ENCODE measurements around the gene PTPN1. TPM values are rescaled to one million over a fixed set of nuclear protein-coding genes. Genes with fewer than 3 reads are reported as not detected.

The PTPN1 gene
- total RNA-seq, 3 donors from 2014 or later (not counting 1 experiment from before 2014, with no cell fraction given), result 52.9 to 64.5 (median 58.3) TPM

DNA sequence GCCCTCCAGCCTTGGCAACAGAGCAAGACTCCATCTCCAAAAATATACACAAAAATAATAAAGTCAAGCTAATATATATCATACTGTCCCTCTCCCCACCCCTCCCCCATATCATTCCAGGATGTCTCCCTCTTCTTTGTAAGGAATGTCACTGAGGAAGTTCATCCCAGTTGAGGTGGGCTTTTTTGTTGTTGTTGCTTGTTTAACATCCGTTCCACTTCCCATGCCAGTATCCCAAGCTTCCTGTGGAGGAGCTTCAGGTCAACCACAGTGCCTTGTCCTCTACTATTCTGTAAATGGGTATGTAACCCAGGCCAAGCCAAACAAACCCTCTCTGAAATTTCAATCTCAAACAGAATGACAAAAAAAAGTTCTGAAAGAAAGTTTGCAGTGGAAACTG, 19.0 kb upstream of the PTPN1 start:
- ATAC-seq (no peak), DNase-seq (no peak)
- TF ChIP-seq, protein P1, sequence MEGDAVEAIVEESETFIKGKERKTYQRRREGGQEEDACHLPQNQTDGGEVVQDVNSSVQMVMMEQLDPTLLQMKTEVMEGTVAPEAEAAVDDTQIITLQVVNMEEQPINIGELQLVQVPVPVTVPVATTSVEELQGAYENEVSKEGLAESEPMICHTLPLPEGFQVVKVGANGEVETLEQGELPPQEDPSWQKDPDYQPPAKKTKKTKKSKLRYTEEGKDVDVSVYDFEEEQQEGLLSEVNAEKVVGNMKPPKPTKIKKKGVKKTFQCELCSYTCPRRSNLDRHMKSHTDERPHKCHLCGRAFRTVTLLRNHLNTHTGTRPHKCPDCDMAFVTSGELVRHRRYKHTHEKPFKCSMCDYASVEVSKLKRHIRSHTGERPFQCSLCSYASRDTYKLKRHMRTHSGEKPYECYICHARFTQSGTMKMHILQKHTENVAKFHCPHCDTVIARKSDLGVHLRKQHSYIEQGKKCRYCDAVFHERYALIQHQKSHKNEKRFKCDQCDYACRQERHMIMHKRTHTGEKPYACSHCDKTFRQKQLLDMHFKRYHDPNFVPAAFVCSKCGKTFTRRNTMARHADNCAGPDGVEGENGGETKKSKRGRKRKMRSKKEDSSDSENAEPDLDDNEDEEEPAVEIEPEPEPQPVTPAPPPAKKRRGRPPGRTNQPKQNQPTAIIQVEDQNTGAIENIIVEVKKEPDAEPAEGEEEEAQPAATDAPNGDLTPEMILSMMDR (IDR thresholded peaks at IDR 0.05), result no peak
- no peaks in the 10 kb centered on the region for H3K4me1 Mint-ChIP-seq
- no peaks in the 10 kb centered on the region for H3K9me3 Mint-ChIP-seq
- WGBS (ENCODE audit: insufficient coverage), result no CpG with 5 or more reads among the region's 1 CpG
- H3K9me3 ChIP-seq (ENCODE audit: control insufficient read depth, insufficient read depth, low read length), result no peaks in the 10 kb centered on the region
- no peaks in the 10 kb centered on the region for H3K36me3 Mint-ChIP-seq
- no peak overlapping the region for H3K4me3 Mint-ChIP-seq
- no peak overlapping the region for H3K27ac Mint-ChIP-seq
- H3K27ac ChIP-seq (ENCODE audit: low read length), result no peak overlapping the region
- intact Hi-C loops (cut with micrococcal nuclease), result no loop called here
- no peaks in the 10 kb centered on the region for H3K27me3 ChIP-seq (ENCODE audit: control insufficient read depth, insufficient read depth, low read length)
- H3K36me3 ChIP-seq (ENCODE audit: control insufficient read depth, insufficient read depth, low read length), result no peaks in the 10 kb centered on the region
- peaks cover 0 to 9% of the 10 kb centered on the region in 2 donors for H3K27me3 Mint-ChIP-seq (ENCODE audit: low read depth in 2 of 2)
- H3K4me3 ChIP-seq (ENCODE audit: low read length), result no peak overlapping the region
- H3K4me1 ChIP-seq (ENCODE audit: control insufficient read depth, insufficient read depth, low read length), result no peaks in the 10 kb centered on the region

DNA sequence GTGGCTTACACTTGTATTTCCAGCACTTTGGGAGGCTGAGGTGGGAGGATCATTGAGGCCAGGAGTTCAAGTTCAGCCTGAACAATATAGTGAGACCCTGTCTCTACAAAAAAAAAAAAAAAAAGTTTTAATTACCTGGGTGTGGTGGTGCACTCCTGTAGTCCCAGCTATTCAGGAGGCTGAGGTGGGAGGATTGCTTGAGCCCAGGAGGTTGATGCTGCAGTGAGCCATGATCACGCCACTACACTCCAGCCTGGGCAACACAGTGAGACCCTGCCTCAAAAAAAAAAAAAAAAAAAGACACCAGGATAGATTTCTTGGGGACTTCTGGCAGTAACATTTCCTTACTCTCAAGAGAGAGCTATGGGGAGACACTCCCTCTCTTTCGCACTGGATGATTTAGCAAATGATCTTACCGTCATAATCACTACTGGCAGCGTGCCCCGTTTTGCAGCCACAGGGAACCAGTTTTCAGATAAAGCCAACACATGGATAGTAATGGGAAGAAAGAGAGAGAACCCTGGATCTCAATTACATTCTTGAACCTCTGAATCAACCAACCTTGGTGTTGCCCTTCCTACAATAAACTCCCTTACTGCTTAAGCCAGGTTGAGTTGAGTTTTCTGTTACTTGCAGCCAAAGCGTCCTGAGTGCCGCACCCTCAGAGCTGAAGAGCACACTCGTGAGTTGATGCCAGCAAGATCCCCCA, 18.1 kb upstream of the PTPN1 start:
- Histone ChIP-seq H3K9me3 (ENCODE audit: control insufficient read depth, insufficient read depth, low read length) (no peaks in the 10 kb centered on the region), H3K27me3 (ENCODE audit: control insufficient read depth, insufficient read depth, low read length) (no peaks in the 10 kb centered on the region), H3K27ac (ENCODE audit: low read length) (no peak overlapping the region), H3K4me1 (ENCODE audit: control insufficient read depth, insufficient read depth, low read length) (no peaks in the 10 kb centered on the region), H3K36me3 (ENCODE audit: control insufficient read depth, insufficient read depth, low read length) (no peaks in the 10 kb centered on the region), H3K4me3 (ENCODE audit: low read length) (no peak overlapping the region)
- ATAC-seq, result no peak
- no peak for DNase-seq
- 88% methylated on average over 8 of the region's 8 CpGs for WGBS (ENCODE audit: insufficient coverage)
- Mint-ChIP-seq H3K4me1 (no peaks in the 10 kb centered on the region), H3K27ac (no peak overlapping the region), H3K36me3 (no peaks in the 10 kb centered on the region), H3K4me3 (no peak overlapping the region), H3K27me3 (ENCODE audit: low read depth in 2 of 2) (peaks cover 0 to 9% of the 10 kb centered on the region in 2 donors), H3K9me3 (no peaks in the 10 kb centered on the region)
- TF ChIP-seq, protein P1 (IDR thresholded peaks at IDR 0.05), result no peak
- intact Hi-C loops (cut with micrococcal nuclease), result no loop called here

DNA sequence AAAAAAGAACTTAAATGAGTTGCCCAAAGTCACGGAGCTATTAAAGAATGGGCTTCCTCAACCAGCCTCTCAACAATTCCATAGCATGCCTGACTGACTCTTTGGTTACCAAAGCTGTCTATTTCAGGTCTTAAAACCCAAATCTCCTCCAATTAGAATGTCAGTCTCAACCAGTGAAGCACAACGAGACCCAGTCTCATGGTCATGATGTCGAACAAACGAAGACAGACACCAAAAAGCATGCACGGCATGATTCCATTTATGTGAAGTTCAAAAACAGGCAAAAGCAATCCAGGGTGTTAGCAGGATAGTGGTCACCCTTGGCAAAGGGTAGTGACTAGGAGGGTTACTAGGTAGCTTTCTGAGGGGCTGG, 16.3 kb upstream of the PTPN1 start:
- TF ChIP-seq, protein P1 (IDR thresholded peaks at IDR 0.05), result no peak
- Mint-ChIP-seq H3K27me3 (ENCODE audit: low read depth in 2 of 2) (peaks cover 0 to 9% of the 10 kb centered on the region in 2 donors), H3K9me3 (no peaks in the 10 kb centered on the region), H3K4me3 (no peak overlapping the region), H3K36me3 (no peaks in the 10 kb centered on the region), H3K27ac (no peak overlapping the region), H3K4me1 (no peaks in the 10 kb centered on the region)
- Histone ChIP-seq H3K4me3 (ENCODE audit: low read length) (no peak overlapping the region), H3K9me3 (ENCODE audit: control insufficient read depth, insufficient read depth, low read length) (no peaks in the 10 kb centered on the region), H3K27ac (ENCODE audit: low read length) (no peak overlapping the region), H3K4me1 (ENCODE audit: control insufficient read depth, insufficient read depth, low read length) (no peaks in the 10 kb centered on the region), H3K27me3 (ENCODE audit: control insufficient read depth, insufficient read depth, low read length) (no peaks in the 10 kb centered on the region), H3K36me3 (ENCODE audit: control insufficient read depth, insufficient read depth, low read length) (no peaks in the 10 kb centered on the region)
- DNase-seq (no peak), ATAC-seq (no peak)
- intact Hi-C loops (cut with micrococcal nuclease), result no loop called here
- WGBS (ENCODE audit: insufficient coverage), result 86% methylated on average over 5 of the region's 5 CpGs

DNA sequence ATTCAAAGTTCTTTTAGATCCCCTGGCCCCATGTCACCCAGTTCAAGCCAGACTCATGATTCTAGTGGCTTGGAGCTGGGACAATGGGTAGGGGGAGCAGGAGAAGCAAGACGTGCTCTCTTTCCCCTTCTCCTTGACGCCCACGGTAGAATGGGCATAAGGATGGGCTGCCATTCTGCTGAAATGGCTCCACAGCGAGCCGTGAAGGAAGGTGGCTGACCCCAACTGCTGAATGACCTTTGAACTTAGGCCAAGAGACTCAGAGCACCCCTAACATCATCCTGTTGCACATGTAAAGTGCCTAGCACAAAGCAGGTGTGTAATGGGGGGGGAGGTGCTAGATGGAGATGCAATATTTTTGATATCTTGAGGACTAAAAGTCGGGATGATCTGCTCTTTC, 15.8 kb upstream of the PTPN1 start:
- no peak overlapping the region for H3K27ac ChIP-seq (ENCODE audit: low read length)
- Mint-ChIP-seq H3K4me3 (no peak overlapping the region), H3K4me1 (peaks cover 0 to 2% of the 10 kb centered on the region in 2 donors), H3K27me3 (ENCODE audit: low read depth in 2 of 2) (peaks cover 0 to 9% of the 10 kb centered on the region in 2 donors), H3K36me3 (no peaks in the 10 kb centered on the region), H3K27ac (no peak overlapping the region), H3K9me3 (no peaks in the 10 kb centered on the region)
- intact Hi-C loops (cut with micrococcal nuclease), result no loop called here
- TF ChIP-seq, protein P1 (IDR thresholded peaks at IDR 0.05), result no peak
- no peaks in the 10 kb centered on the region for H3K9me3 ChIP-seq (ENCODE audit: control insufficient read depth, insufficient read depth, low read length)
- H3K4me3 ChIP-seq (ENCODE audit: low read length), result no peak overlapping the region
- no peaks in the 10 kb centered on the region for H3K27me3 ChIP-seq (ENCODE audit: control insufficient read depth, insufficient read depth, low read length)
- no peak for DNase-seq
- H3K4me1 ChIP-seq (ENCODE audit: control insufficient read depth, insufficient read depth, low read length), result no peaks in the 10 kb centered on the region
- no peaks in the 10 kb centered on the region for H3K36me3 ChIP-seq (ENCODE audit: control insufficient read depth, insufficient read depth, low read length)
- no peak for ATAC-seq
- WGBS (ENCODE audit: insufficient coverage), result 85% methylated on average over 5 of the region's 6 CpGs

Measured in natural killer cell (primary cell).